HepG2 (cell line): ENCODE measurements around the gene TTC39C. TPM values are rescaled to one million over a fixed set of nuclear protein-coding genes. Genes with fewer than 3 reads are reported as not detected.

ENCODE experiments used
- ARHGAP35 ChIP-seq: sonication (generic); formaldehyde crosslinking; IDR thresholded peaks from 2 replicates; pipeline ENCODE4 v1.9.0; 2022; ENCODE audit warnings: mild to moderate bottlenecking, inconsistent platforms, moderate library complexity, missing genetic modification reagents, borderline replicate concordance
- ELF1 ChIP-seq: sonication (generic); formaldehyde crosslinking; IDR thresholded peaks from 2 replicates; pipeline ENCODE4 v1.4.0; 2020; ENCODE audit warnings: missing genetic modification reagents
- GTF2F1 ChIP-seq: fragments of 150-350 bp; IDR thresholded peaks from 2 replicates; pipeline ENCODE4 v1.6.1; 2014; ENCODE audit warnings: low read length
- HDAC2 ChIP-seq: sonication (generic); formaldehyde crosslinking; IDR thresholded peaks from 2 replicates; pipeline ENCODE4 v1.4.0; 2020; ENCODE audit warnings: missing genetic modification reagents
- ISX ChIP-seq: sonication (generic); formaldehyde crosslinking; conservative IDR thresholded peaks from 2 replicates; pipeline ENCODE4 v1.5.0; 2020; ENCODE audit warnings: missing genetic modification reagents
- NCOR1 ChIP-seq: fragments of 200-600 bp; sonication (generic); IDR thresholded peaks from 2 replicates; pipeline ENCODE4 v1.7.0; 2017; ENCODE audit warnings: antibody characterized with exemption, low read length, borderline replicate concordance
- NR2F1 ChIP-seq, 2 experiments: fragments of 450-650 bp in 1 of 2; formaldehyde crosslinking in 1 of 2; IDR thresholded peaks; 2 replicates each; pipeline versions ENCODE4 v1.5.0 to v1.6.1; 2016 to 2020; ENCODE audit warnings: mild to moderate bottlenecking in 1 of 2, missing compliant biosample characterization in 1 of 2, missing genetic modification reagents in 1 of 2, moderate library complexity in 1 of 2
- PCBP2 ChIP-seq: fragments of 200-400 bp; formaldehyde crosslinking; optimal IDR thresholded peaks from 2 replicates; pipeline ENCODE3; 2018; ENCODE audit warnings: low read length, low read depth; ENCODE audit not compliant: poor library complexity, severe bottlenecking
- PHB2 ChIP-seq: fragments of 450-650 bp; IDR thresholded peaks from 2 replicates; pipeline ENCODE4 v1.6.1; 2018; ENCODE audit not compliant: partially characterized antibody
- SOX6 ChIP-seq, 2 experiments: fragments of 450-650 bp in 1 of 2; sonication (generic) in 1 of 2; formaldehyde crosslinking in 1 of 2; IDR thresholded peaks; 2 replicates each; pipeline versions ENCODE4 v1.4.0 to v1.6.1; 2017 to 2020; ENCODE audit warnings: antibody characterized with exemption in 1 of 2, mild to moderate bottlenecking in 1 of 2, missing genetic modification reagents in 1 of 2
- ZKSCAN5 ChIP-seq: sonication (generic); formaldehyde crosslinking; IDR thresholded peaks from 2 replicates; pipeline ENCODE4 v1.5.1; 2020; ENCODE audit warnings: mild to moderate bottlenecking, missing genetic modification reagents
- ZMYM4 ChIP-seq: sonication (generic); formaldehyde crosslinking; IDR thresholded peaks from 2 replicates; pipeline ENCODE4 v1.8.1; 2023; ENCODE audit warnings: mild to moderate bottlenecking, missing genetic modification reagents
- ZNF143 ChIP-seq: sonication (generic); formaldehyde crosslinking; IDR thresholded peaks from 2 replicates; pipeline ENCODE4 v1.4.0; 2020; ENCODE audit warnings: missing genetic modification reagents
- ZNF547 ChIP-seq: sonication (generic); formaldehyde crosslinking; IDR thresholded peaks from 2 replicates; pipeline ENCODE4 v1.5.1; 2020; ENCODE audit warnings: mild to moderate bottlenecking, missing genetic modification reagents
- polyA plus RNA-seq, 8 experiments: library from polyadenylated mRNA; depleted of rRNA in 3 of 8; stranded (reverse) in 7 of 8; unstranded in 1 of 8; fragments of >200 nt; fragmentation: Illumina TruSeq in 4 of 8; extraction: Trizol in 4 of 8; gene quantifications; 2 replicates each; pipeline versions ENCODE4 v1.2.1 to v1.2.3, GENCODE V29; 2011 to 2016; ENCODE audit warnings: low read depth in 4 of 8, missing spikeins in 1 of 8, mixed read lengths in 1 of 8; ENCODE audit not compliant: insufficient read depth in 1 of 8
- total RNA-seq, 5 experiments: library from RNA; depleted of rRNA; stranded (reverse); fragments of >200 nt; fragmentation: Illumina TruSeq; extraction: Trizol; gene quantifications; 2 replicates each; pipeline ENCODE4 v1.2.3, GENCODE V29; 2016; ENCODE audit warnings: low read depth in 1 of 5
- TF ChIP-seq, protein P1 (sequence below): sonication (generic); formaldehyde crosslinking; conservative IDR thresholded peaks from 2 replicates; pipeline ENCODE4 v1.4.0; 2020; ENCODE audit warnings: mild to moderate bottlenecking, missing genetic modification reagents, moderate library complexity
- TF ChIP-seq, protein P2 (sequence below): sonication (generic); formaldehyde crosslinking; IDR thresholded peaks from 2 replicates; pipeline ENCODE4 v1.4.0; 2020; ENCODE audit warnings: mild to moderate bottlenecking, missing genetic modification reagents
- TF ChIP-seq, protein P3 (sequence below): sonication (generic); formaldehyde crosslinking; IDR thresholded peaks from 2 replicates; pipeline ENCODE4 v1.8.1; 2023; ENCODE audit warnings: missing genetic modification reagents, inconsistent platforms, borderline replicate concordance
- TF ChIP-seq, protein P4 (sequence below): sonication (generic); formaldehyde crosslinking; IDR thresholded peaks from 2 replicates; pipeline ENCODE4 v1.5.1; 2020; ENCODE audit warnings: missing genetic modification reagents, mild to moderate bottlenecking, borderline replicate concordance
- TF ChIP-seq, protein P5 (sequence below): sonication (generic); formaldehyde crosslinking; IDR thresholded peaks from 2 replicates; pipeline ENCODE4 v1.8.0; 2022; ENCODE audit warnings: mild to moderate bottlenecking, missing genetic modification reagents, moderate library complexity

The TTC39C gene
- total and polyA plus RNA-seq, 2 of the 13 experiments (the other 11 are each of a cell fraction or from before 2014, with no cell fraction given), result 19.1 to 25.9 TPM

DNA sequence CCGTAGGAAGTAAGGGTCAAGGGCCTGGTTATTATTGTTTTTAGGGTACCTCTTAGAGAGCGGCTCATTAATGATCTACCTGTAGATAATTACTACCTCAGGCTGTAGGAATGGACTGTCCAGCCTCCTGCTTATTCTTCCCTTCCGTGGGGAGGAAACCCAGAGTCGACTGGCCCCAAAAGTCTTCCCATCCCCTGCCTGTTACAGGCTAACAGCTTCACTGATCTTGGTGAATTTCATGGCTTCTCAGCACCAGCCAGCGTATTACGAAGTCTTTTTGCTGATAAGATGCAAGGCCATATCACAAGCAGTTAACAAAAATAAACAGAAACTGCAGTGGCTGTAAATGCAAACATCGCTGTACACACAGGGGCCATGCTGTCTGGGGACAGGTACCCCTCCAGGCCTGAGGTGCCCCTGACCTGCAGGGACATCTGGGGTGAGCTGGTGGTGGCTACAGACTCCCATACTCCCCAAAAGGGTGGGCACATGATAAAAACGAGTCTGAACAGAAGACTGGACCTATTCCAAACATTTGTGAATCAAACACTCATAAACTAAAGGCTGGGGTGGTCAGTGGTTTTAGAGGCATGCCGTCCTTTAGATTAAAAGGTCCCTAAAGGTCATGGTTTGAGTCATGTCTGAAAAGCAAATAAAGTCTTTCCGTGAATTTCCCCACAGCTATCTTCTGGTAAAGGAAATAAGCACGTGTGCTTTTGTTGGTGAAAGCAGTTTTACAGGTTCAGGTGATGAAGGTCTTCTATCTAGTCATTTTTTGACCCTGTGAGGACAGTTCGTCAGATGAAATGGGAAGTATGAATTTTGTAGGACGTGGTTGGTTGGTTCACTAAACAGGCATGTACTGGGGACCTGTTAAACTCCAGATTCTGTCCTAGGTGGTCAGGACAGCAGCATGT lies 36.7 kb downstream of the TTC39C start (continued):
- TF ChIP-seq, protein P1, sequence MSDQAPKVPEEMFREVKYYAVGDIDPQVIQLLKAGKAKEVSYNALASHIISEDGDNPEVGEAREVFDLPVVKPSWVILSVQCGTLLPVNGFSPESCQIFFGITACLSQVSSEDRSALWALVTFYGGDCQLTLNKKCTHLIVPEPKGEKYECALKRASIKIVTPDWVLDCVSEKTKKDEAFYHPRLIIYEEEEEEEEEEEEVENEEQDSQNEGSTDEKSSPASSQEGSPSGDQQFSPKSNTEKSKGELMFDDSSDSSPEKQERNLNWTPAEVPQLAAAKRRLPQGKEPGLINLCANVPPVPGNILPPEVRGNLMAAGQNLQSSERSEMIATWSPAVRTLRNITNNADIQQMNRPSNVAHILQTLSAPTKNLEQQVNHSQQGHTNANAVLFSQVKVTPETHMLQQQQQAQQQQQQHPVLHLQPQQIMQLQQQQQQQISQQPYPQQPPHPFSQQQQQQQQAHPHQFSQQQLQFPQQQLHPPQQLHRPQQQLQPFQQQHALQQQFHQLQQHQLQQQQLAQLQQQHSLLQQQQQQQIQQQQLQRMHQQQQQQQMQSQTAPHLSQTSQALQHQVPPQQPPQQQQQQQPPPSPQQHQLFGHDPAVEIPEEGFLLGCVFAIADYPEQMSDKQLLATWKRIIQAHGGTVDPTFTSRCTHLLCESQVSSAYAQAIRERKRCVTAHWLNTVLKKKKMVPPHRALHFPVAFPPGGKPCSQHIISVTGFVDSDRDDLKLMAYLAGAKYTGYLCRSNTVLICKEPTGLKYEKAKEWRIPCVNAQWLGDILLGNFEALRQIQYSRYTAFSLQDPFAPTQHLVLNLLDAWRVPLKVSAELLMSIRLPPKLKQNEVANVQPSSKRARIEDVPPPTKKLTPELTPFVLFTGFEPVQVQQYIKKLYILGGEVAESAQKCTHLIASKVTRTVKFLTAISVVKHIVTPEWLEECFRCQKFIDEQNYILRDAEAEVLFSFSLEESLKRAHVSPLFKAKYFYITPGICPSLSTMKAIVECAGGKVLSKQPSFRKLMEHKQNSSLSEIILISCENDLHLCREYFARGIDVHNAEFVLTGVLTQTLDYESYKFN, result peak; percentile 87
- TF ChIP-seq NR2F1 (CRISPR knock-in tag; IDR thresholded peaks at IDR 0.05) (peak; percentile 72 to 97), ZNF143 (CRISPR knock-in tag) (0 out of 2 replicates have a peak, but pooled peaks have one; percentile 29), PCBP2 (no peak), ZMYM4 (peak; percentile 69), ELF1 (CRISPR knock-in tag) (0 out of 2 replicates have a peak, but pooled peaks have one; percentile 18), NCOR1 (peak; percentile 66; the same call in 1 of the 2 replicates), PHB2 (no peak), ISX (CRISPR knock-in tag) (no peak), ZNF547 (CRISPR knock-in tag) (no peak), GTF2F1 (no peak), SOX6 (IDR thresholded peaks at IDR 0.05) (no peak), SOX6 (CRISPR knock-in tag; IDR thresholded peaks at IDR 0.05) (peak; percentile 89), HDAC2 (CRISPR knock-in tag) (peak; percentile 85), ZKSCAN5 (CRISPR knock-in tag) (no peak), ARHGAP35 (no peak)
- TF ChIP-seq, protein P2, sequence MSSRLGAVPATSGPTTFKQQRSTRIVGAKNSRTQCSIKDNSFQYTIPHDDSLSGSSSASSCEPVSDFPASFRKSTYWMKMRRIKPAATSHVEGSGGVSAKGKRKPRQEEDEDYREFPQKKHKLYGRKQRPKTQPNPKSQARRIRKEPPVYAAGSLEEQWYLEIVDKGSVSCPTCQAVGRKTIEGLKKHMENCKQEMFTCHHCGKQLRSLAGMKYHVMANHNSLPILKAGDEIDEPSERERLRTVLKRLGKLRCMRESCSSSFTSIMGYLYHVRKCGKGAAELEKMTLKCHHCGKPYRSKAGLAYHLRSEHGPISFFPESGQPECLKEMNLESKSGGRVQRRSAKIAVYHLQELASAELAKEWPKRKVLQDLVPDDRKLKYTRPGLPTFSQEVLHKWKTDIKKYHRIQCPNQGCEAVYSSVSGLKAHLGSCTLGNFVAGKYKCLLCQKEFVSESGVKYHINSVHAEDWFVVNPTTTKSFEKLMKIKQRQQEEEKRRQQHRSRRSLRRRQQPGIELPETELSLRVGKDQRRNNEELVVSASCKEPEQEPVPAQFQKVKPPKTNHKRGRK (CRISPR knock-in tag), result no peak
- TF ChIP-seq, protein P3, sequence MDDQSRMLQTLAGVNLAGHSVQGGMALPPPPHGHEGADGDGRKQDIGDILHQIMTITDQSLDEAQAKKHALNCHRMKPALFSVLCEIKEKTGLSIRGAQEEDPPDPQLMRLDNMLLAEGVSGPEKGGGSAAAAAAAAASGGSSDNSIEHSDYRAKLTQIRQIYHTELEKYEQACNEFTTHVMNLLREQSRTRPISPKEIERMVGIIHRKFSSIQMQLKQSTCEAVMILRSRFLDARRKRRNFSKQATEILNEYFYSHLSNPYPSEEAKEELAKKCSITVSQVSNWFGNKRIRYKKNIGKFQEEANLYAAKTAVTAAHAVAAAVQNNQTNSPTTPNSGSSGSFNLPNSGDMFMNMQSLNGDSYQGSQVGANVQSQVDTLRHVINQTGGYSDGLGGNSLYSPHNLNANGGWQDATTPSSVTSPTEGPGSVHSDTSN (CRISPR knock-in tag), result no peak
- TF ChIP-seq, protein P4, sequence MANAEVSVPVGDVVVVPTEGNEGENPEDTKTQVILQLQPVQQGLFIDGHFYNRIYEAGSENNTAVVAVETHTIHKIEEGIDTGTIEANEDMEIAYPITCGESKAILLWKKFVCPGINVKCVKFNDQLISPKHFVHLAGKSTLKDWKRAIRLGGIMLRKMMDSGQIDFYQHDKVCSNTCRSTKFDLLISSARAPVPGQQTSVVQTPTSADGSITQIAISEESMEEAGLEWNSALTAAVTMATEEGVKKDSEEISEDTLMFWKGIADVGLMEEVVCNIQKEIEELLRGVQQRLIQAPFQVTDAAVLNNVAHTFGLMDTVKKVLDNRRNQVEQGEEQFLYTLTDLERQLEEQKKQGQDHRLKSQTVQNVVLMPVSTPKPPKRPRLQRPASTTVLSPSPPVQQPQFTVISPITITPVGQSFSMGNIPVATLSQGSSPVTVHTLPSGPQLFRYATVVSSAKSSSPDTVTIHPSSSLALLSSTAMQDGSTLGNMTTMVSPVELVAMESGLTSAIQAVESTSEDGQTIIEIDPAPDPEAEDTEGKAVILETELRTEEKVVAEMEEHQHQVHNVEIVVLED, result no peak
- TF ChIP-seq, protein P5, sequence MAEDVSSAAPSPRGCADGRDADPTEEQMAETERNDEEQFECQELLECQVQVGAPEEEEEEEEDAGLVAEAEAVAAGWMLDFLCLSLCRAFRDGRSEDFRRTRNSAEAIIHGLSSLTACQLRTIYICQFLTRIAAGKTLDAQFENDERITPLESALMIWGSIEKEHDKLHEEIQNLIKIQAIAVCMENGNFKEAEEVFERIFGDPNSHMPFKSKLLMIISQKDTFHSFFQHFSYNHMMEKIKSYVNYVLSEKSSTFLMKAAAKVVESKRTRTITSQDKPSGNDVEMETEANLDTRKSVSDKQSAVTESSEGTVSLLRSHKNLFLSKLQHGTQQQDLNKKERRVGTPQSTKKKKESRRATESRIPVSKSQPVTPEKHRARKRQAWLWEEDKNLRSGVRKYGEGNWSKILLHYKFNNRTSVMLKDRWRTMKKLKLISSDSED (CRISPR knock-in tag), result no peak
